ENCODE results near the gene SYK.

SYK gene

DNA sequence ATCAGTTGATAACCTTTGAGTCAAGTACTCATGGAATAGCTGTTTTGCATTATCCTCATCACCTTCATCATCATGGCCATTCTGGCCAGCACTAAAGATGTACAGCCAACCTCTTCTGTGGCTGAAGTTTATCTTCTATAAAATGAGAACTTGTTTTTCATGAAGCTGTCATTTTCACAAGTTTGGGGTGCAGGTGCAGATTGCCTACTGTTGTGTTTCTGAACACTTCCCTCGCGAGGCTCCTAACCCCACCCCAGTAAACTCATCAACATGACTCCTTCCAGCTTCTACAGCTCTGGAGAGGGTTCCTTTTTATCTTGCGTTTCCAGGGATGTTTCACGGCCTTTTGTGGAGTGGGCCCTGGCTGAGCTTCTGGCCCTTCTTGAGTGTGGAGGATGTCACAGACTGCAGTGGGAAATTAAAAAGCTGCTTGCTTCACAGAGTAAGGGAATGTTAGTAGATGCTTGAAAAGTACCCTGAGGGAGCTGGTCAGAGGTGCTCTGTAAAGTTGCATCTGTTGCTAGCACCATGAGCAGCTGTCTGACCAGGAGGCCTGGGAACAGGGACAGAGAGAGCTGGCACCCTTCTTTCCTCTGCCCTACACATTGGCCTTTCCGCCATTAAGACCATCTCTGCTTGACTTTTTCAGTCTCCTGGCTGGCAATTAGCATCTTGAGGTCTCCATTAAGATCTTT, 24.9 kb downstream of the SYK start:
- no peak for TF ChIP-seq ZNF274 (IDR thresholded peaks at IDR 0.05; ENCODE audit: low read depth, low read length)
- H3K4me3 ChIP-seq (ENCODE audit: low read length), result no peak overlapping the region; the same call in 1 of the 2 replicates

DNA sequence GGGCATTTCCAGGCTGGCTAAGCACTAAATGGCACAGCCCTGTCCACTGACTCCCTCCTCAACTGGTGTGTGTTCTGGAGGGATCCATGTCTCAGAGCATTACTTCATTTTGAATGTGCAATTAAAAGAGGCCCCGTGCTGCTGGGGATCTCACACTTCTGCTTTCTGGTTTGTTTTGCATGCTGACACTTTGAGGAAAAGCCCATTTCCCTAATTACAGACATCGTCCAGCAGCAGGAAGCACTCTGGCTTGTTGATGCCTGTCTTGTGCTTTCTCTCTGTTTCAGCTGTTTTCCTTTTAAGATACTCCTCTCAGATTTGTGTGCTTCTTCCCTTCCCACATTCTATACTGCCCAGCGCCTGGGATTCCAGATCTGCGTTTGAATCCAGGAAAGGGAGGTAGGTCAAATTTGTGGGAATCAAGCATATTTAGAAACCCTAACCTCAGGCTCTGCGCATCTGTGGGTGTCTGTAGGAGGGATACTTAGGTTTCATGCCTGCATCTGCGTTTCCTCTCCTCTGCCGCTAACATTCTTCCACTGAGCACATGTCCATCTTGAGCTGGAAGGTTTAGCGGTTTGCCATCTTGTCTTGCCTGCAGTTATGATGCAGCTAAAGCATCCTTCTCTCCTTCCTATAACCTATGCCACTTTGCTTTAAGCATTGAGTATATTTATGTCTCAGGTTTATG, 25.7 kb downstream of the SYK start:
- no peak for TF ChIP-seq ZNF274 (IDR thresholded peaks at IDR 0.05; ENCODE audit: low read depth, low read length)
- H3K4me3 ChIP-seq (ENCODE audit: low read length), result peak overlapping the region; percentile 74

DNA sequence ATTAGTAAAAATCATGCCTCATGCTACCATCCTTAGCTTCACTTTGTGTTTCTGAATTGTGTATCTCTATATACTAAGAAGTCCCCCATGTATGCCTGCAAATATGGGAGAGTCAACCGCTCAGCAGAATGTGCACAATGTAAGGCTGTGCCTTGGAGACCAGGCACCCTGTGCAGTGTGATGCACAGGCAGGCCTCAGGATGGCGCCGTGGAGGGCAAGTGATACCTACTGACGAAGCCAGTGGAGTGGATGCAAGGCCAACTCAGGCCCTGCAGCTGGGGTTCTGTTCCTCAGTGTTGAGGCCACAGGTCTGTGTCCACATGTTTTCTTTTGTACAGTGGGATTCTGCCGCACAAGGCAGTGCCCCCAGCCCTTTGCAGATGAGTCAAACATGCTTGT, 28.4 kb downstream of the SYK start:
- no peak for TF ChIP-seq ZNF274 (IDR thresholded peaks at IDR 0.05; ENCODE audit: low read depth, low read length)
- H3K4me3 ChIP-seq (ENCODE audit: low read length), result peak overlapping the region; percentile 8; the same call in 1 of the 2 replicates

DNA sequence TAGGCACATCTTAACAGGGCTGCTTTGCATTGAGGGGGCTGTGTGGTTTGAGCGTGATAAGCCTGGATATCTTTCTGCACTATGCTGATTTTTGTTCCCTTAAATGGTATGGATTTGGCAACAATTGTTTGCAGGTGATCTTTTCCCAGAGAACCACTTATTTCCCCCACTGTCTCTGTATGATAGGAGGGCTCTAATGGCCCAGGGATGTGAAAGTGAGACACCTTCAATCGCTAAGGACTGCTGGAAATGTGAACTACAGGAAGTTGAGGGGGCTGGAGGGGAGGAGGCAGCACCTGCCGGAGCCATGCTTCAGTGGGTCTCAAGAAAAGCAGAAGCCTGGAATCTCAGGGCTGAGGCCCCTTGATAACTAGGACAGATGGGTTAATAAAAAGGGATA, 29.4 kb downstream of the SYK start:
- peak overlapping the region; percentile 17; the same call in 1 of the 2 replicates for H3K4me3 ChIP-seq (ENCODE audit: low read length)
- TF ChIP-seq ZNF274 (IDR thresholded peaks at IDR 0.05; ENCODE audit: low read depth, low read length), result no peak

DNA sequence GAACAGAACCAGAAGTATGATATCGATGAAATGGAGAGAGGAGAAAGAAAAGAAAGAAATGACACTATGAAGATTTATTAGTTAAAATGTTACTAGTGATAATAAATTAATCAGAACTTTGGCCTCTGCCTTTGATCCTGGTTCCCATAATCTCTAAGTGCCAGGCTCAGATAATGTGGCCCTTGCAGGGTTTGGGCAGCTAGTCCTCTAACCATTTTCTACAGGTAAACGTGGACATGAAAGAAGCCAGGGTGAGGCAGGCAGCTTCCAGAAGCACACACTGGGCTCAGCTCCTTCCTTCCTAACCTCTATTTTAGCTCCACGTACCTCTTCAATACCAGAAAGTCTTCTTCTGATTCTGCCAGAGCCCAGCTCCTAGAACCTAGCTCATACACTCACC, 30.6 kb downstream of the SYK start:
- TF ChIP-seq ZNF274 (IDR thresholded peaks at IDR 0.05; ENCODE audit: low read depth, low read length), result no peak
- H3K4me3 ChIP-seq (ENCODE audit: low read length), result no peak overlapping the region

DNA sequence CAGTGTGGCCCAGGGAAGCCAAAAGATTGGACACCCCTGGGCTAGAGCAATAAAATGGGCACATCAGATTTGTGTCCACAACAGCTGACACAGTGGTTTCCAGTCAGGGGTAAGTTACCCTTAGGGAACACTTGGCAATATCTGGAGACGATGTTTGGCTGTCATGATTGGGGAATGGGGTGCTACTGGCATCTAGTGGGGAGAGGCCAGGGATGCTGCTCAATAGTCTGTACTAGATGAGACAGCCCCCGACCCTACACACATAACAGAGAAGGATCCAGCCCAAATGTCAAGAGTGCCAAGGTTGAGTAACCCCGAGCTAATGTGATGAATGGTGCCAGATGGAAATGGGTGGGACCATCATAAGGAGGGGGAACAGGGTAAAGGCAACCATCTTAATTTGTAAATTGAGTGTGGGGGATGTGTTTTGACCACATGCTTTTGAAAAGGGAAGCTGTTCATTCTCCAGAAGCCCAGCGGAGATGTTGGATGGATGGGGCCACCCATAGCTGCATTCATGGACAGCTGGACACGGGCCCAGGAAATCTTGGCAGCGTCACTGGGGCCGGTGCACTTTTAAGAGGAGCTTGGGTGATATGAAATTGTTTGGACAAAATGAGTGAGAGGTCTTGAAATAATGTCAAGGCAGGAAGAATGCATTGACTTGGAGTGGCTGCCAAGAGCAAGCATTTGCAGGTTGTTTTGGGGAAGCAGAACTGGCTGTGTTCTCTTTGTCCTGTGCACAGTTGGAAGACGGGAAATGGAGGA, 33.4 kb downstream of the SYK start:
- no peak overlapping the region for H3K4me3 ChIP-seq (ENCODE audit: low read length)
- TF ChIP-seq ZNF274 (IDR thresholded peaks at IDR 0.05; ENCODE audit: low read depth, low read length), result no peak

DNA sequence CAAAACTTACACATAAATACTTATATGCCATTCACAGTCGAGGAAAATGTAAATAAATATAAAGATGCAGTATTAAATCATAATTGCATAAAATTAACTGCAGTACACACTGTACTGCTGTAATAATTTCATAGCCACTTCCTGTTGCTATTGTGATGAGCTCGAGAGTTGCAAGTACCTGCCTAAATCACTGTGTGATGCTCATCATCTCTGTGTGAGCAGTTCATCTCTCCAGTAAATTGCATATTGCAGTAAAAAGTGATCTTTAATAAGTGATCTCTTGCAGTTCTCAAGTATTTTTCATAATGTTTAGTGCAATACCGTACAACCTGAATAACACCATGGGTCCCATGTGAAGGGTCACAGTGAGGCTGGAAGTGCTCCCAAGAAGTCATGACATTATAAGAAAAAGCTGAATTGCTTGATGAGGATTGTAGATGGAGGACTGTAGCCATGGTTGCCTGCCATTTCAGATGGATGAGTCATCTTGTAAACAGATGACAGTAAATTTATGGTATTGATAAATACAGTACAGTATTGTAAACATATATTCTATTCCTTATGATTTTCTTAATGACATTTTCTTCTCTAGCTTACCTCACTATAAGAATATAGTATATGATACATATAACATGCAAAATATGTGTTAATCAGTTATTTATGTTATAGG, 34.9 kb downstream of the SYK start:
- no peak overlapping the region for H3K4me3 ChIP-seq (ENCODE audit: low read length)
- TF ChIP-seq ZNF274 (IDR thresholded peaks at IDR 0.05; ENCODE audit: low read depth, low read length), result no peak

DNA sequence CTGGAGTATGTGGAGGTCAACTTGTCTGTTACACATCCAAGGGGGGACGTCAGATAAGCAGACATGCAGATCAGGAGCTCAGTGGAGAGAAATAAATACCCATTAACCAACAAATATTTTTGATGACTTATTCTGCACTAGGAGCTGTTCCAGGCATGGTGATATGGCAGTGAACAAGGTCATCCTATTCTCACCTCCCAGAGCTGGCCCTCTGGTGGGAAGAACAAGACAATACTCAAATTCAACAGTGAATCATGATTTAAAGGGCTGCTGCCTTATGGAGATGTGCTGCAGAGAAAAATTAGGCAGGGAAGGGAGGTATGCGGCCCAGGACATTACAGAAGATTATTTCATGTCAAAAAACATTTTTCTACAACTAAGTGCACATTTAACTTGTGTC, 36.5 kb downstream of the SYK start:
- no peak overlapping the region for H3K4me3 ChIP-seq (ENCODE audit: low read length)

DNA sequence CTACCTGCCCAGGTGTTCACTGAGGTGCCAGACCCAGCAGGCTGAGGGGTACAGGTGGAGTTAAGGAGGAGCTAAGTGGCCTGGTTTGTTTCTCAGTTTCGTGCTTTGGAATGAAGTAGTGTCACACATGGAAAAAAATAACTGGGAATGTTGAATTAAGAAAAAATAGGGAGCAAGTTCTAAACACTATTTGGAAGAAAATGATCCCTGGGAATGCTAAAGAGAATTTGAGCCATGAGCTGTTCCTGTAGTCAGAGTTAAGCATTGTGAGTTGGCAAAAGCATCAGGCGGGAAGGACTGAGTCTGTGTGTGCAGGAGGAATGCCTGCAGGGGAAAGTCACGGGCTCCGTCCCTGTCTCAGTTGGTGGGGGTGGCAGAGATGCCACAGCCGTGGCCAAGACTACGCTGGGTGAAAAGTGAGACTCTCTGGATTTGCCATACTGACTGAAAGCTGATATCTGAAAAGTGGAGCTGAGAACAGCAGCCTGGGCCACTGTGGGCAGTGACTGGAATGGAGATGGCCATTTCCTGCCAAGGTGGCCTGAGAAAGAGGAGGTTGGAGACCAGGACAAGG, 37.0 kb downstream of the SYK start:
- no peak overlapping the region for H3K4me3 ChIP-seq (ENCODE audit: low read length)
- no peak for TF ChIP-seq ZNF274 (IDR thresholded peaks at IDR 0.05; ENCODE audit: low read depth, low read length)

More for the DNA sequence above, 36.5 kb downstream of the SYK start:
- no peak for TF ChIP-seq ZNF274 (IDR thresholded peaks at IDR 0.05; ENCODE audit: low read depth, low read length)

DNA sequence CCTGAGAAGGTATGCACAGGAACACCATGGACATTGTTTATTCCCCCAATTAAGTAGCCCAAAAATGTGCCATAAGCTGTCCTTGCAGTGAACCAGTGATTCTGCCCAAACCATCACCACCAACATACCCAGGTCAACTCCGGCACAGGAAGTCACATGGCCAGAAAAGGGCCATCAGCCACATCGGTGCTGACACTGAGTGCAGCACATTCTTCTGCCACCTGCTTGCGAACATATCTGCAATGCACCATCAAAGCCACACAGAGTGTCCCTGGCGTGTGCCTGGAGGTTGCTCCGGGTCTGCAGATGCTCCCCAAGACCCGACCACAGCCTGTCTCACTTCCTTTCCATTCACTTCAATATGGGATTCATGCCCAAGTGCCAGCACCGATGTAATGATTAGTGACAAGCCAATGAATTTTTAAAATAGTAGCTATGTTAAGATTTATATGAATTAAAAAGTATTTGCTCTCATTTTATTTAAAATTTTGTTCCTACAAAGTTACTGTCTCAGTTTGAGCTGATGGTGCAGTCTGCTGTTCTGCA, 37.6 kb downstream of the SYK start:
- TF ChIP-seq ZNF274 (IDR thresholded peaks at IDR 0.05; ENCODE audit: low read depth, low read length), result no peak

DNA sequence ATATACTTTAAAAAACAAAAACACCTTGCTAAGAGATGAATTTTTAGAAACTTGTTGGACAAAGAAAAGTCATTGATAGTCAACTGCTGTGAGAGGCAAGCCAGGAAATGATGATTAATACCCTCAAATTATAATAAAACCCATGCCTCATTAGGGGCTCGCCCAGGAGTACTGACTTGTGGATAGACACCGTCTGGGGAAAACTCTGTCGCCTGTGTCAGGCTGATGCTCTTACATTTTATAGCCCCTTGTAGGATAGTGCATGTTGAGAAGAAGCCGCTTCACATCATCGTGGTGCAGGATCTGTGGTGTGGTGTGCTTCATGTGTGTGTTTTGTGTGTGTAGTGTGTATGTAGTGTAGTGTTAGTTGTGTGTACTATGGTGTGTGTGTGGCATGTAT, 39.1 kb downstream of the SYK start:
- no peak for TF ChIP-seq ZNF274 (IDR thresholded peaks at IDR 0.05; ENCODE audit: low read depth, low read length)
- H3K4me3 ChIP-seq (ENCODE audit: low read length), result no peak overlapping the region

More for the DNA sequence above, 37.6 kb downstream of the SYK start:
- no peak overlapping the region for H3K4me3 ChIP-seq (ENCODE audit: low read length)

DNA sequence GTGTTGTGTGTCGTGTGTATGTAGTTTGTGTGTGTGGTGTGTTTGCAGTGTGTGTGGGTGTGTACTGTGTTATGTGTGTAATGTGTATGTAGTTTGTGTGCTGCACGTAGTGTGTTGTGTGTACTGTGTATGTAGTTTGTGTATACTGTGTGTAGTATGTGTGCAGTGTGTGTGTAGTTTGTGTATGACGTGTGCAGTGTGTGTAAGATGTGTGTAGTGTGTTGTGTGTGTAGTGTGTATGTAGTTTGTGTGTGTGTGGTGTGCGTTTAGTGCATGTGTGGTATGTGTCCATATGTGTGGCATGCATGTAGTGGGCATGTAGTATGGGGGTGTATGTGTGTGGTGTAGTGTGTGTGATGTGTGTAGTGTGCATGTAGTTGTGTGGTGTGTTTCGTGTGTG, 39.6 kb downstream of the SYK start:
- H3K4me3 ChIP-seq (ENCODE audit: low read length), result no peak overlapping the region
- TF ChIP-seq ZNF274 (IDR thresholded peaks at IDR 0.05; ENCODE audit: low read depth, low read length), result no peak

DNA sequence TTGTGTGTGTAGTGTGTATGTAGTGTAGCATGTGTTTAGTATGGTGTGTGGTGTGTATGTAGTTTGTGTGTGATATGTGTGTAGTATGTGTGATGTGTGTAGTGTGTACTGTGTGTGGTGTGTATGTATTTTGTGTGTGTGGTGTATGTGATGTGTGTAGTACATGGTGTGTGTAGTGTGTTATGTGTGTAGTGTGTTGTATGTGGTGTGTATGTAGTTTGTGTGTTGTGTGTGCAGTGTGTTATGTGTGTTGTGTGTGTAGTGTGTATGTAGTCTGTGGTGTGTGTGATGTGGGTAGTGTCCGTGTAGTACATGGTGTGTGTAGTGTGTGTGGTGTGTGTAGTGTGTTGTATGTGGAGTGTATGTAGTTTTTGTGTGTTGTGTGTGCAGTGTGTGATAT, 40.0 kb downstream of the SYK start:
- no peak for TF ChIP-seq ZNF274 (IDR thresholded peaks at IDR 0.05; ENCODE audit: low read depth, low read length)
- H3K4me3 ChIP-seq (ENCODE audit: low read length), result no peak overlapping the region
